HG02870 (cell line): ENCODE data around the gene CLNK.
A peak's percentile ranks its signal among the peaks of the same experiment; 100 is the strongest.

ENCODE experiments used
- ATAC-seq: cut with Tn5 transposase; IDR thresholded peaks from one replicate; pipeline ENCODE4 v1.9.1; 2021; ENCODE audit warnings: mild to moderate bottlenecking, moderate library complexity; ENCODE audit not compliant: unreplicated experiment

The CLNK gene

DNA sequence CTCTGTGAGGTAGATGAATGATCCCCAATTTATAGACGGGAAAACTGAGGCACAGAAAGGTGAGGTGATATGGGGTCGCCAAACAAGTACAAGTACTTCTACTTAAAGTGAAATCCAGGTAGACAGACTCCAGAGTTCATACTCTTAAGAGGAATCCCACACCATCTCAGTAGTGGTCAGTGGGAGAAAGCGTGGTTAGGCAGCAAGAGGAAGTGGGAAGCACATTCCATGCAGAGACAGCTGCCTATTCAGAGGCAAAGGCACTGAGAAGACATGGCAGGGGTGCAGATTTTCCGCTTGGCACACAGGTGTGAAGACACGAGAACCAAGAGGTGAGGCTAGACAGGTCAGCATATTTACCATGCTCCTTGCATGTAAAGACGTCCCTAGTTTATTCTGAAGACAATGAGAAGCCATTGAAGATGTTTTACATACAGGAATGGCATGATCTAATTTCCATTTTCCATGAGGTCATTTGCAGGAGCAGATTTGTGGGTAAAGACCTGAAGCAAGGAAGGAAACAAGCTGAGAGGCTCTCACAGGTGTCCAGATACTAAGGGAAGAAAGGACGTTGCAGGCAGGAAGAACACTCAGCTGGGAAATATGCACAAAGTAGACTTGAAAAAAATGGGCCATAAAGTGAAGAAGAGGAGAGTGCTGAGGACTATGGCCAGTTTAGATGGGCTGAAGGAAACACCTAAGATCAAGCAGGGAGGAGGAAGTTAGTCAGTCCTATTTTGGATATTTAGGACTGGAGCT is 17.3 kb upstream of the CLNK start:
- ATAC-seq: no peak

- no peak for ATAC-seq
These were observed 16.6 kb upstream of the CLNK start for GRCh38 chr4:10701161-10701560.

- no peak for ATAC-seq
These were observed 13.6 kb upstream of the CLNK start for GRCh38 chr4:10698172-10698571.

DNA sequence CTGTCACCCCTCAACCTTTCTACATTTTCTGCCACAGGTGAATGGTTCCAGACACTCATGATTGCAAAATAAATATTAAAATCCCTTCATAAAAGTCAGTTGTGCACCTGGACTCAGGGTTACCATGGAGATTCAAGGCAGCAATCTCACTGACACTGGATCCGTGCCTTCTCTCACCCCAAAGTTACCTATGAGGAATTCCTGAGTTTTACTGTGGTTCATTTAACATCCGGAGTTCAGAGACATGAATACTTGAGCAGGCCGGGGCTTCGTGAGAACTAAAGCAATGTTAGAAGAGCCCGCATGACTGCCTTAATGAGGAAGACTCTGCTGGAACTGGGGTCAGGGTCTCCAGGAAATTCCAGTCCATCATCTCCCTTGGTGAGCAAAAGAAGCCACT is 12.5 kb upstream of the CLNK start:
- ATAC-seq: no peak

DNA sequence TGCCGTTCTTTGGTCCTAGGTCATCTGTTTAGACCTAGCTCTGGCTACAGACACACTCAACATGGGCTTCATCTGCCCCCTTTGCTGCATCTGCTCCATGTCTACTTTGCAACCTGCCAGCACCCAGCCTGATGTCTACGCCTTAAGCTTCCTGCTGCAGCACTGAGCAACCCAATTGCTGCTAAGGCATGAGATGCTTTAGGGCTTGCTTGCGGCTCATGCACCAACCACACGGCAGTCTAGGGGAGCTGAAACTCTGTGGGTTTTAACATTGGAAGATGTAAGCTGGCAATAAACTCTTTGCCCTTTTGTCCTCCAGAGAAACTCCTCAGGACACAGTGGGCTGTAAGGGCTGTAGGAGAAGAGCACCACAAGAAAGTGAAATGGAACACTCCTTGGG is 11.7 kb upstream of the CLNK start:
- ATAC-seq: no peak

GRCh38 chr4:10694828-10695209 is 10.3 kb upstream of the CLNK start:
- ATAC-seq: no peak

GRCh38 chr4:10694151-10694827 is 9.7 kb upstream of the CLNK start:
- ATAC-seq: no peak

GRCh38 chr4:10691651-10692050 is 7.1 kb upstream of the CLNK start:
- no peak for ATAC-seq

- ATAC-seq: peak; percentile 31
These were observed 5.8 kb upstream of the CLNK start for GRCh38 chr4:10690185-10690907.

- no peak for ATAC-seq
These were observed 4.3 kb upstream of the CLNK start for GRCh38 chr4:10688846-10689245.

- ATAC-seq: peak; percentile 56
These were observed 3.5 kb upstream of the CLNK start for GRCh38 chr4:10688022-10688421.

GRCh38 chr4:10687526-10687925 is 3.0 kb upstream of the CLNK start:
- no peak for ATAC-seq

DNA sequence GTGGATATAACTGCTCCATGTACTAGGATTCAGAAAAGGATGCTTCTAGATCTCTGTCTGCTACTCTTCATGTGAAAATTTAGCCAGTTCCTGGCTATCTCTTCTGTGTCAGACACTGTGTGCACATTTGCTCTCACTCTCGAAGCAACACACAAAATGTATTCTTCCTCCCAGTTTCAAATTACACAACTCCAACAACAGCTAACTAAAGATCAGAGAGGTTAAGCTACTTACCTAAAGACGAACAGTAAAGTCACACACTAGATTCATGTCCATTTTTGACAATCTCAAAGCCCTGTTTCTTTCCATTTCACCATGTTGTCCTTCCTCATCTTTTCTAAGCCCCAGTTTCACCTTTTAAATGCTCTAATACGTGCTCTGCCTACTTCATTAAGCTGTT is 2.2 kb downstream of the CLNK start:
- no peak for ATAC-seq

GRCh38 chr4:10677796-10678497 is 6.6 kb downstream of the CLNK start:
- peak; percentile 38 for ATAC-seq

DNA sequence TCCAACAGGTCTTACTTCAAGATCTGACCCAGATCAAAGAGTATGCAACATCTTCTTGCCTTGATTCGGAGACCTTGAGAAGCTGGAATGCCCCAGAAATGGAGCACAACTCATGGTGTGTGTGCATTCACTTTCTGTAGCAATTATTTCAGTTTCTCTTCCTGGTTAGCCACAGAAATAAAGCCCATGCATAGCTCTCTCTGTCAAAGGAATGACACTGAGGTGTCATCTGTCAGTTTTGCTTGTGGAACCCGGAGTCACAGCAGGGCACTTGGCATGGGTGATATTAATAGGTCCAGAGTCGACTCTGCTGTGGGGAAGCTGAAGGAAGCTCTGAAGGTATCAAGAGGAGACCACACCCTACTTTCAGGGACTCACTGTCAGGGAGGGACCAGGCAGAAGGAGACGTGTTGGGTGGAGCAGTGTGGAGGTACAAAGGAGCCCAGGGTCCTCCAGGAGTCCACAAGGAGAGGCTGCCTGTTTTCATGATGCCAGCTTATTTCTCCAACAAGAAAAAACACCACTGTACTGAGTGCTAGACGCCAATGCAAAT is 10.7 kb downstream of the CLNK start:
- ATAC-seq: peak; percentile 76

- no peak for ATAC-seq
These were observed 12.2 kb downstream of the CLNK start for GRCh38 chr4:10672379-10672778.

DNA sequence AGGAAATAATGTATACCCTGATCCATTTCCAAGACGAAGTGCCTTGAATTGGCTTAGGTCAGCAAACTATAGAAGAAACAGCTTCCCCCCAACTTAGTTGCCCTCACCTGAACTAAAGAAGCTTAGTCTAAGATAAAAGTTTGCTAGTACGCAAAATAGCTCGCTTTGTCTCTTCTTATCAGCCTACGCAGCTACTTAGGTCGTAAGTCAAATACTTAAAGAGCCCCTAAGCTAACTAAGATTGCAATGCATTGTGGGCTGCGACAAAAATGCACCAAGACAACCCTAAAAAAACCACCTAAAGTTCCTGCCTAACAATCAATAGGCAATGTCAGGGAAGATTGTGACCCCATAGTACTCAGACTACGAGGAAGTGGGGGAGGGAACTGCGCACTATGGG is 12.8 kb downstream of the CLNK start:
- ATAC-seq: no peak

- ATAC-seq: peak; percentile 84
These were observed 13.2 kb downstream of the CLNK start for GRCh38 chr4:10671366-10671765.

DNA sequence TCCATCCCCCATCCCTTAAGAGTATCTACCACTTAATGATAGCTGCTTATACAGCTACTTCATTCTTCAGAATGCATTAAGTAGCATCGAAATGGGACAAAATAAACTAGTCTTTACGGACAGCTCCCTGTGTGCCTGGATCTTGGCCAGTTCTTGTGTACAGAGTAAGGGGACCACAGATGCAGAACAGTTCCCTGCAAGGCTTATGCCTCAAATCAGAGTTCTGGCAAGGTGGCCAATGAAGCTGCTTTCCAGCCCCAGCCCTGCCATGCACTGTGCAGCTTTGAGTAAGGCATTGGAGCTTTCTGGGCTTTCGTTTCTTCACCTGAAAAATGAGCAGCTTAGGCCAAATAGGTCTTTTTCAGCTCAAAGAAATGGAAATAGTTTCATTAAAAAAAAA is 14.2 kb downstream of the CLNK start:
- ATAC-seq: no peak

- no peak for ATAC-seq
These were observed 16.8 kb downstream of the CLNK start for GRCh38 chr4:10667701-10668326.

DNA sequence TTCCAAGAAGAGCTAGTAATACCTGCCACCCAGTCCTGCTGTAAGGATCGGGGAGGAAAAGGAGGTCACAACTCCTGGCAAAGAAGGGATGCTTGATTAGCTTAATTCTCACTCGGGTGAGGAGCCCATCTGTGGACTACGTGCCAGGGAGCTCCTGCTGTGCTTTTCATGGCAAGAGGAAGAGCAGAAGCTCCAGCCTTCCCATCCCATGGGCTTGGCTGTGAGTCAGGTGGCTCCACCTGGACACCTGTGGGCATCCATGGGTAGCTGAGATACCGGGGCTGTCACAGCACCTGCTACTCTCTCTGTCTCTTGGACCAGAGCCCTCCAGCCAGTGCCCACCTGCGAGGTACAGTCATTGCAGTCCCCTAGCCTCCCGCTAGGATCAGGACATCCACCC is 18.0 kb downstream of the CLNK start:
- ATAC-seq: no peak
